GM12873 (cell line): ENCODE measurements around the gene CNTLN.

ENCODE experiments used
- TF ChIP-seq, protein P1 (sequence below): IDR thresholded peaks from 2 replicates; pipeline ENCODE4 v1.5.1; 2012; ENCODE audit warnings: low read depth, mild to moderate bottlenecking, moderate library complexity, low read length, control low read depth; ENCODE audit not compliant: insufficient read depth; ENCODE audit errors: missing control alignments

The CNTLN gene

DNA sequence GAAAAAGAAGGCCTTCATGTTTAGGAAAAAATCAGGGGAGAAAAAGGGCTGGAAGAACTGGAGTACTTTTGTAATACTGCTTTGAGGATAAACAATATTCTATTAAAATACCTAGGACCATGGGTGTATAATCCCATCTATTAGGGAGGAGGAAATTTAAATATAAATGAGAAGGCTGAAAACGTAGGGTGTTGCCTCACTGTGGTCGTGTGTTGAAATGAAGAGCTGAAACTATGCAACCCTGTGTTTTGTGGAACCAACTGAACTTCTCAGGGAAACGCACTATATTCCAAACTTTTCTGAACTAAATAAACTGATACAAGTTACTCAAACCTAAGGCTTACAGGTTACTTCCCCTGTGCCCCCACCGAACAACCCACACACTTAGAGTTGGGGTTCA, 4.5 kb upstream of the CNTLN start:
- TF ChIP-seq, protein P1, sequence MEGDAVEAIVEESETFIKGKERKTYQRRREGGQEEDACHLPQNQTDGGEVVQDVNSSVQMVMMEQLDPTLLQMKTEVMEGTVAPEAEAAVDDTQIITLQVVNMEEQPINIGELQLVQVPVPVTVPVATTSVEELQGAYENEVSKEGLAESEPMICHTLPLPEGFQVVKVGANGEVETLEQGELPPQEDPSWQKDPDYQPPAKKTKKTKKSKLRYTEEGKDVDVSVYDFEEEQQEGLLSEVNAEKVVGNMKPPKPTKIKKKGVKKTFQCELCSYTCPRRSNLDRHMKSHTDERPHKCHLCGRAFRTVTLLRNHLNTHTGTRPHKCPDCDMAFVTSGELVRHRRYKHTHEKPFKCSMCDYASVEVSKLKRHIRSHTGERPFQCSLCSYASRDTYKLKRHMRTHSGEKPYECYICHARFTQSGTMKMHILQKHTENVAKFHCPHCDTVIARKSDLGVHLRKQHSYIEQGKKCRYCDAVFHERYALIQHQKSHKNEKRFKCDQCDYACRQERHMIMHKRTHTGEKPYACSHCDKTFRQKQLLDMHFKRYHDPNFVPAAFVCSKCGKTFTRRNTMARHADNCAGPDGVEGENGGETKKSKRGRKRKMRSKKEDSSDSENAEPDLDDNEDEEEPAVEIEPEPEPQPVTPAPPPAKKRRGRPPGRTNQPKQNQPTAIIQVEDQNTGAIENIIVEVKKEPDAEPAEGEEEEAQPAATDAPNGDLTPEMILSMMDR = no peak

- TF ChIP-seq, protein P1 = no peak
Observed at GRCh38 chr9:17130725-17131124, 4.1 kb upstream of the CNTLN start.

DNA sequence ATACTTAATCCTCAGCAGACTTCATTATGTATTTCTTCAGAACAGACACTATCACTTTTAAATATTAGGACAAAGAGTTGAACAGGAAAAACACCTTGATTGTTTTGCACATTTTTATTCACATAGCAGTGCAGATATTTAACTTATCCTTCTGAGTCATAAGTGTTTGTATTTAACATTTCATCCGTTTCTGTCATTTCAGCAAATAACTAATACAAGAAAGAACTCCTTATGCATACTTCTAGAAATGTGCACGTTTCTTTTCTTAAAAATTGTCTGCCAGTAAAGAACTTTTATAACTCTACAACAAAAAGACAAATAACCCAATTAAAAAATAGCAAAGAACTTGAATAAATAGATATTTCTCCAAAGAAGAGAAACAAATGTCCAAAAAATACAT, 3.3 kb upstream of the CNTLN start:
- TF ChIP-seq, protein P1 = no peak

DNA sequence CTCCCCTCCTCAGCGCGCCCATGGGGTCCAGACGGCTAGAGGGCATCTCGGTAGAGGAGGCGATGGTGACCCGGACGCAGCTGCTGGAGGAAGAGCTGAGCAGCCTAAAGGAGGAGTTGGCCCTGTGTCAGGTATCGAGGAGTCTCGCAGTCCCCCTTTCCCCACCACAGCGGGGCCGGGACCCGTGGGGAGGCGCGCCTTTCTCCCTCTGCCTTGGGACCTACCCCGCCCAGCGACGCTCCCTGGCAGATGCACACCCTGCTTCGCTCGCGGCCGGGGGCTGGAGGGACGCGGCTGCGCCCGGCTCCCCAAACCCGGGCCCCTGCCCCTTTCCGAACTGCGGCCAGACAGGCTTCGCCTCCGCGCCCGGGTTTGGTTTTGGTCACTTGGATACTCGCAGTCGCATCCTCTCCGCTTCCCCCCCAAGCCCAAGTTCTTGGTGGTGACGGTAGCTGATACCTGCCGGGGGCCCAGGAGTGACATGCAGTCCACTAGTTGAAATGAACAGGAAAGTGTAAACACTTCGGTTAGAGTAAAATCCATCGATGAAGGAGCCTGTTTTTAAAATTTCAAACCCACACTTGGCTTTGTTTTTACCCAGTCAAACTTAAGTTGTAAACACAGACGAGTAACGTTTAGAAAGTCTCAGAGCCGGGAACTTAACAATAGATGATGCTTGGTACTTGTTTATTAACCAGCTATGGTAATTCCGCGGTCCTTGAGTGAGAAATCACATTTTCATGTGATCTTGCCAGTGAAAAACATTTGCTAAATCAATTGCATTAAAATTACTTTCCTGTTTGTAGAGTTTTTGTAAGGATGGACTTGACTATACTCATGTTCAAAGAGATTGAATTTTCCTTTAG, 688 bp downstream of the CNTLN start:
- TF ChIP-seq, protein P1 = no peak

GRCh38 chr9:17137566-17137965, 2.7 kb downstream of the CNTLN start:
- TF ChIP-seq, protein P1 = no peak

GRCh38 chr9:17138503-17138902, 3.7 kb downstream of the CNTLN start:
- TF ChIP-seq, protein P1 = no peak

GRCh38 chr9:17140418-17140817, 5.6 kb downstream of the CNTLN start:
- TF ChIP-seq, protein P1 = no peak
